ENCODE data around the gene KCTD2.
"Not testable (repeated sequence)": the region's sequence is repeated elsewhere in the genome, so short reads cannot be mapped to it uniquely, and the experiment has no call there.

The KCTD2 gene

DNA sequence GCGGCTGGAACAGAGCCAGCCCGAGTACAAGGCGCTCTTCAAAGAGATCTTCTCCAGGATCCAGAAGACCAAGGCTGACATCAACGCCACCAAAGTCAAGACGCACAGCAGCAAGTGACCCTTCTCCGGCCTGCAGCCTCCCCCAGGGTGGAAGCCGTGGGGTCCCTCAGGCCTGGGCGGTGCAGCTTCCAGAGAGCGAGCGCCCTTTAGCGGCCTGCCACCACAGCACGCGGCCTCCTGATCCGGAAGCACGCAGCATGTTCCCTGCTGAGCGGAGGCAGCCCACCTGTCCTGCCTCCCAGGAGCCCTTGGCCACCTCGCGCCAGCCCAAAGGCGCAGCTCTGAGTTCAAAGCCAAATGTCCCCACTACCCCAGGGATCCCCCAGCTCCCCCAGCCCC, 43.1 kb upstream of the KCTD2 start:
- no peak for DNase-seq (ENCODE audit: low read depth)
- no peak overlapping the region for H3K4me3 ChIP-seq (ENCODE audit: low read depth, low read length)
- TF ChIP-seq, protein P1, sequence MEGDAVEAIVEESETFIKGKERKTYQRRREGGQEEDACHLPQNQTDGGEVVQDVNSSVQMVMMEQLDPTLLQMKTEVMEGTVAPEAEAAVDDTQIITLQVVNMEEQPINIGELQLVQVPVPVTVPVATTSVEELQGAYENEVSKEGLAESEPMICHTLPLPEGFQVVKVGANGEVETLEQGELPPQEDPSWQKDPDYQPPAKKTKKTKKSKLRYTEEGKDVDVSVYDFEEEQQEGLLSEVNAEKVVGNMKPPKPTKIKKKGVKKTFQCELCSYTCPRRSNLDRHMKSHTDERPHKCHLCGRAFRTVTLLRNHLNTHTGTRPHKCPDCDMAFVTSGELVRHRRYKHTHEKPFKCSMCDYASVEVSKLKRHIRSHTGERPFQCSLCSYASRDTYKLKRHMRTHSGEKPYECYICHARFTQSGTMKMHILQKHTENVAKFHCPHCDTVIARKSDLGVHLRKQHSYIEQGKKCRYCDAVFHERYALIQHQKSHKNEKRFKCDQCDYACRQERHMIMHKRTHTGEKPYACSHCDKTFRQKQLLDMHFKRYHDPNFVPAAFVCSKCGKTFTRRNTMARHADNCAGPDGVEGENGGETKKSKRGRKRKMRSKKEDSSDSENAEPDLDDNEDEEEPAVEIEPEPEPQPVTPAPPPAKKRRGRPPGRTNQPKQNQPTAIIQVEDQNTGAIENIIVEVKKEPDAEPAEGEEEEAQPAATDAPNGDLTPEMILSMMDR (IDR thresholded peaks at IDR 0.05; ENCODE audit: low read depth, low read length, missing control alignments): no peak
- in situ Hi-C loops (cut with HindIII; ENCODE audit: low sequenced_read_pairs): no loop called here

DNA sequence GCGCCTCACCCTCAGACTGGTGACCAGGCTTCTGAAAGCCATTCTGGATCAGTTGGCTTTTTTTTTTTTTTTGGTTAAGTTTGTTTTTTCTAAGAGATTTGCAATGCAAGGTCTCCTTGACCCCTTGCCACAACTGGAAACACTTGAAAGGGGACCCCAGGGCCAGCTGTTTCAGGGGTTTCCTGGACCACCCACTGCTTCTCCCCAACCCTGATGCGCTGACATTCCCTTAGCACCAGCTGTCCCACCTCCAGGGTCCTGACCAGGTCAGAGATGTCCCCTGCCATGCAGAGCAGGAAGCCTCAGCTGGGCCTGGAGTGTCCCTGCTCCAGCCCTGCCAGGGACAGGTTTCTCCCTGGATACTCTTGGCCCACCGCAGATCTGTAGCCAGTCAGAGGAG, 42.7 kb upstream of the KCTD2 start:
- in situ Hi-C loops (cut with HindIII; ENCODE audit: low sequenced_read_pairs): no loop called here
- DNase-seq (ENCODE audit: low read depth): no peak
- TF ChIP-seq, protein P1 (IDR thresholded peaks at IDR 0.05; ENCODE audit: low read depth, low read length, missing control alignments): no peak
- no peak overlapping the region for H3K4me3 ChIP-seq (ENCODE audit: low read depth, low read length)

DNA sequence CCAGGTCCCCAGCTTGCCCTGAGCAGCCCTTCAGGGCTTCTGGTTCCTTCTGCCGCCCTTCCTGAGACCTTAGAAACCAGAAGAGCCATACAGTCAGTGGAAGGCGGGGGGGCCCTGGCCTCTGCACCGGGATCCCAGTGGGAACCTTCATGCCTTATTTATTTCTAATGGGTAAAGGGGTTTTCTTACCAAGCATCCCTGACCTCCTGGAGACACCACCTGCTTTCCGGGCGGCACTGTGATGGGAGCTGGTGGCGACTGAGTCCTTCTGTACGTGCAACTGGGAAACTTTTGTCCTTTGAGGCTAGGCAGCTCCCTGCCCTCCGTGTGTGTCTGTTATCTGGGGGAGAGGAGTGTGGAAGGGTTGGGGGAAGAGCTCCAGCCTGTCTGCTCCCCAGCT, 41.7 kb upstream of the KCTD2 start:
- in situ Hi-C loops (cut with HindIII; ENCODE audit: low sequenced_read_pairs): no loop called here
- no peak overlapping the region for H3K4me3 ChIP-seq (ENCODE audit: low read depth, low read length)
- TF ChIP-seq, protein P1 (IDR thresholded peaks at IDR 0.05; ENCODE audit: low read depth, low read length, missing control alignments): no peak
- DNase-seq (ENCODE audit: low read depth): no peak

DNA sequence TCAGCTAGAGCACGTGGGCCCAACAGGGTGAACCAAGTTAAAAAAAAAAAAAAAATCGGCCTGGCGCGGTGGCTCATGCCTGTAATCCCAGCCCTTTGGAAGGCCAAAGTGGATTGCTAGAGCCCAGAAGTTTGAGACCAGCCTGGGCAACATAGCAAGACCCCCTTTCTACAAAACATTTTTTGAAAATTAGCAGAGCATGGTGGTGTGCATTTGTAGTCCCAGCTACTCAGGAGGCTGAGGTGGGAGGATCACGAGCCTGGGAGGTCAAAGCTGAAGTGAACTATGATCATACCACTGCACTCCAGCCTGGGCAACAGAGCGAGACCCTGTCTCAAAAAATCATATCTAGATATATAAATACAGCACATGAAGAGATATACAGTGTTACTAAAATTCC, 40.9 kb upstream of the KCTD2 start:
- in situ Hi-C loops (cut with HindIII; ENCODE audit: low sequenced_read_pairs); H3K4me3 ChIP-seq (ENCODE audit: low read depth, low read length); DNase-seq (ENCODE audit: low read depth): not testable (repeated sequence)

DNA sequence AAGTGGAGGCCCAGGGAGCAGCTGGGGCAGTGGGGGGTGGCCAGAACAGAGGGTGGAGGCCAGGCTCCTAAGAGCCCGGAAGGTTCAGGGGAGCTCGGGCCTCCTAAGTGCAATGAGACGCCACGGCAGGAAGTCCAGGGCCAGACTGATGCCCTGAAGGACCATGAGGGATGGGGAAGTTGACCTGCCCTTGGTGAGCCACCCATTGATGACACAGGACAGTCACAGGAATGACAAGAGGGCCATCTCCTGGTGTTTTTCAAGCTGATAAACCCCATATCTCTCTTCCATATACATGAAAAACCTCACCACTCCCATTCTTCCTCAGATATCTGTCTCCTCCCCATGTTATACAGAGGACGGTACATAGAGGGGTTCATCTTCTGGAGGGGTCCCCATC, 40.4 kb upstream of the KCTD2 start:
- in situ Hi-C loops (cut with HindIII; ENCODE audit: low sequenced_read_pairs): no loop called here
- DNase-seq (ENCODE audit: low read depth): no peak
- TF ChIP-seq, protein P1 (IDR thresholded peaks at IDR 0.05; ENCODE audit: low read depth, low read length, missing control alignments): no peak
- no peak overlapping the region for H3K4me3 ChIP-seq (ENCODE audit: low read depth, low read length)

DNA sequence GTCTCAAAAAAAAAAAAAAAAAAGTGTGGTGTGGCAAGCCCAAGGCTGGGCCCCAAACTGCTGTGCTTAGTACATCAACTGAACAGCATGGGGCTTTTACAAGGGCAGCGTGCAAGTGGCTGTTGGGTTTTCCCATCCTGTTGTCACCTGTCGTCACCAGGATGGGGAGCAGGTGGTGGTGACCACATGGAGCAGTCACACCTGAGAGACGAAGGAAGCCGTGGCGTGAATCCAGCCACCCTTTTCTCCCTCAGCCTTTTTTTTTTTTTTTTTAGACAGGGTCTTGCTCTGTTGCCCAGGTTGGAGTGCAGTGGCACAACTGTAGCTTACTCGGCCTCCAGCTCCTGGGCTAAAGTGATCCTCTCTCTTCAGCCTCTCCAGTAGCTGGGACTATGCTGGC, 38.7 kb upstream of the KCTD2 start:
- TF ChIP-seq, protein P1 (IDR thresholded peaks at IDR 0.05; ENCODE audit: low read depth, low read length, missing control alignments): no peak
- no peak overlapping the region for H3K4me3 ChIP-seq (ENCODE audit: low read depth, low read length)
- in situ Hi-C loops (cut with HindIII; ENCODE audit: low sequenced_read_pairs): no loop called here
- no peak for DNase-seq (ENCODE audit: low read depth)

DNA sequence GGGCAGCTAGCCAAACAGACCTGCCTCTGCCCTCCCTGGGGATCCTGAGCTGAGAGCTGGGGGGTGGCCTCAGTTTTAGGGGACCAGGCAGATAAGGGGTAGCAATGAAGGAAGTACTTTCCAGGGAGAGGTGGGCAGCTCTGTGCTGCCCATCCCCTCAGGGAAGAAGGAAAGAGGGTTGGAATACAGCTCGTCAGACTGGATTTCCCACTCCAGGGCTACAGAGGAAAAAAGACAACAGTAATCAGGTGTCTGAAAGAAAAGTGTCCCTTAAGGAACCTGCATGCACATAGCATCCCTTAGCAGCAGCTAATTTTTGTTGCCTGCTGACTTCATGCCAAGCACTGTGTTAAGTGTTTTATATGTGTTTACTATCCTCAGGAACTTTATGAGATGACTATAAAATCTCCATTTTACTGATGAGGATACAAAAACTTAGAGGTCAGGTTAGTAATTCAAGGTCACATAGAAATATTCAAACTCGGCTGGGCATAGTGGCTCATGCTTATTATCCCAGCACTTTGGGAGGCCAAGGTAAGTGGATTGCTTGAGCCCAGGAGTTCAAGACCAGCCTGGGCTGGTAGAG, 37.8 kb upstream of the KCTD2 start:
- no peak overlapping the region for H3K4me3 ChIP-seq (ENCODE audit: low read depth, low read length)
- no peak for DNase-seq (ENCODE audit: low read depth)
- in situ Hi-C loops (cut with HindIII; ENCODE audit: low sequenced_read_pairs): no loop called here
- TF ChIP-seq, protein P1 (IDR thresholded peaks at IDR 0.05; ENCODE audit: low read depth, low read length, missing control alignments): no peak

Measured in astrocyte of the cerebellum (primary cell).